ENCODE measurements around the gene C1QC. TPM values are rescaled to one million over a fixed set of nuclear protein-coding genes. Genes with fewer than 3 reads are reported as not detected.

Gene C1QC
- total and polyA plus RNA-seq, 2 of the 8 experiments (the other 6 are each of a cell fraction or from before 2014, with no cell fraction given): not detected

DNA sequence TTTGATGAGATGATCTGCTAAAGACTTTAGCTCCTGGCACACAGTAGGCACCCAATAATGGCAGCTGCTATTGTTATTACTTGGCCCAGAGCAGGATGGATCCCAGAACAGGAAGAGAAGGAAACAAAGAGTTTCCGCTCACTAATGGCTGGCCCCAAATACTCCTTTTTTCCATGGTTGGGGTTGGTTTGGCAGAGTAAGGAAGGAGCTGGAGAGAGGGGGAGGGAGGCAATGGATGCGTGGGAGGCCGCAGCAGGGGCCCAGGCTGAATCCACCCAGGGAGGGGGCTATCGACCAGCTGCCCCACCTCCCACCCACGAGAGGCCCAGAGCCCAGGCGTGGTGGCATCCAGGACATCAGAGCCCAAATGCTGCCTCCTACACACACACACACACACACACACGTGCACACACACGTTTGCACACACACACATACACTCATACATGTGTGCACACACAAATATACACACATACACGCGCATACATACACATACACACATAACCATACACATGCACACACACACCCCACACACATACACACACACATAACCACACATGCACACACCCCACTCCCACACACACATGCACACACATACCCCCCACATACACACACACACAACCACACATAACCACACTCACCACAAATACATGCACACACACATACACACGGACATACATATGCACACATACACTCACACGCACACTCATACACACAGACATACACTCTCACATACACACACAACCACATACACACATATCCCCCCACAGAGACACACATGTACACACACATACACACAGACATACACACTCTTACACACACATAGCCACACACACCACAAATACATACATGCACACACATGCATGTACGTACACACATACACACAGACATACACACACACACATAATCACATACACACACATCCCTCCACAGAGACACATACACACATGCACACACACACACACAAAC, 34.8 kb downstream of the C1QC start:
- Histone ChIP-seq H3K14ac (ENCODE audit: insufficient read length) (no peak overlapping the region), H2BK20ac (ENCODE audit: low read length) (0 out of 2 replicates have a peak overlapping the region, but pooled peaks have one; percentile 5), H2AK5ac (ENCODE audit: low read depth, low read length) (peak overlapping the region; percentile 89), H2BK5ac (ENCODE audit: low read depth, low read length) (peak overlapping the region; percentile 73; the same call in 1 of the 2 replicates), H2BK15ac (ENCODE audit: low read length) (peak overlapping the region; percentile 41; the same call in 1 of the 2 replicates), H3K4me2 (ENCODE audit: insufficient read depth in 1 of 2, low read depth in 2 of 2, low read length in 2 of 2) (no peak overlapping the region), H3K18ac (ENCODE audit: extremely low read depth, low read length) (0 out of 2 replicates have a peak overlapping the region, but pooled peaks have one; percentile 13), H2BK120ac (replicated peaks; ENCODE audit: low read depth, low read length) (no peak overlapping the region), H2AFZ (ENCODE audit: low read length) (peak overlapping the region; percentile 87; the same call in 1 of the 2 replicates), H3K4ac (replicated peaks; ENCODE audit: insufficient read length, low read depth, low read length) (peak overlapping the region; percentile 86), H3K27ac (ENCODE audit: low read depth, low read length) (no peak overlapping the region), H3K79me2 (ENCODE audit: control insufficient read depth in 1 of 2, insufficient read depth in 2 of 2, low read length in 2 of 2) (no peaks in the 10 kb centered on the region; a peak in 1 of 4 replicates), H3K9me3 (ENCODE audit: insufficient read depth in 2 of 2, low read depth in 1 of 2, low read length in 1 of 2) (no peaks in the 10 kb centered on the region), H4K20me1 (replicated peaks in 1 of 2; ENCODE audit: control insufficient read depth in 1 of 2, insufficient read depth in 2 of 2, low read length in 2 of 2) (peaks cover 0 to 11% of the 10 kb centered on the region in 2 experiments), H3K23me2 (ENCODE audit: low read depth, low read length) (peaks cover 12% of the 10 kb centered on the region; the same call in 1 of the 2 replicates), H3K56ac (replicated peaks; ENCODE audit: insufficient read length, low read depth, low read length) (peak overlapping the region; percentile 95), H2BK12ac (ENCODE audit: low read depth, low read length) (peak overlapping the region; percentile 65; the same call in 1 of the 2 replicates), H4K8ac (ENCODE audit: extremely low read depth, insufficient read depth, low read length) (no peak overlapping the region), H3K79me1 (ENCODE audit: low read depth, low read length) (no peaks in the 10 kb centered on the region), H3K27me3 (replicated peaks in 1 of 4; ENCODE audit: control insufficient read depth in 3 of 4, extremely low read depth in 1 of 4, insufficient read depth in 3 of 4, low read length in 3 of 4) (no peaks in the 10 kb centered on the region), H3K9ac (replicated peaks in 1 of 4; ENCODE audit: extremely low read depth in 1 of 4, low read depth in 3 of 4, low read length in 3 of 4) (no peak overlapping the region), H3K36me3 (ENCODE audit: control insufficient read depth in 2 of 4, insufficient read depth in 4 of 4, low read length in 3 of 4) (no peaks in the 10 kb centered on the region), H3K4me3 (ENCODE audit: extremely low read depth in 1 of 4, insufficient read depth in 2 of 4, low read depth in 3 of 4, low read length in 4 of 4) (no peak overlapping the region), H4K91ac (replicated peaks; ENCODE audit: insufficient read length, low read length) (peak overlapping the region; percentile 81), H3K23ac (ENCODE audit: insufficient read length) (no peak overlapping the region), H3K4me1 (replicated peaks in 1 of 4; ENCODE audit: control insufficient read depth in 3 of 4, insufficient read depth in 4 of 4, low read length in 3 of 4) (peaks cover 0 to 14% (median 7%) of the 10 kb centered on the region in 4 experiments; a peak in 4 of 7 replicates), H4K5ac (ENCODE audit: insufficient read length, low read depth, low read length) (no peak overlapping the region)
- no peak for DNase-seq (ENCODE audit: low read depth in 1 of 2, low spot score in 2 of 2)
- ChIA-PET CTCF (ENCODE audit: partially characterized antibody) (interaction anchor here (0.7 to 4.4 kb wide), 6 partner anchors 9 to 252 kb away, joined by 3 to 27 read pairs (median 12); no protein-coding TSS in a partner anchor), POLR2A (ENCODE audit: partially characterized antibody) (no interaction called here)
- FAIRE-seq: no peak
- 90% methylated on average over 11 of the region's 13 CpGs; no CpG with 5 or more reads in 1 of the 2 experiments for WGBS, 2 experiments (ENCODE audit: extremely low coverage in 1 of 2, insufficient coverage in 1 of 2, insufficient read length in 1 of 2, insufficient replicate concordance in 2 of 2, low coverage in 1 of 2, low lambda C conversion rate in 2 of 2, missing lambda C conversion rate in 1 of 2)
- TF ChIP-seq SP2 (IDR thresholded peaks at IDR 0.05; ENCODE audit: low read length) (no peak), YY1 (IDR thresholded peaks at IDR 0.05; ENCODE audit: low read depth, low read length) (no peak), JUN (IDR thresholded peaks at IDR 0.05; ENCODE audit: low read depth, low read length) (no peak), CBX8 (IDR thresholded peaks at IDR 0.05; ENCODE audit: borderline replicate concordance, low read depth, low read length) (no peak), GTF2F1 (IDR thresholded peaks at IDR 0.05; ENCODE audit: borderline replicate concordance, low read depth, low read length) (no peak), CEBPB (IDR thresholded peaks at IDR 0.05; ENCODE audit: low read depth, low read length) (no peak), BACH1 (IDR thresholded peaks at IDR 0.05; ENCODE audit: low read length) (no peak), JUND (IDR thresholded peaks at IDR 0.05; ENCODE audit: low read length) (no peak), SIX5 (IDR thresholded peaks at IDR 0.05; ENCODE audit: low read depth, low read length) (no peak), CBX5 (IDR thresholded peaks at IDR 0.05; ENCODE audit: low read depth, low read length) (no peak), POU5F1 (IDR thresholded peaks at IDR 0.05; ENCODE audit: low read depth, low read length) (no peak)
- TF ChIP-seq, protein P1, sequence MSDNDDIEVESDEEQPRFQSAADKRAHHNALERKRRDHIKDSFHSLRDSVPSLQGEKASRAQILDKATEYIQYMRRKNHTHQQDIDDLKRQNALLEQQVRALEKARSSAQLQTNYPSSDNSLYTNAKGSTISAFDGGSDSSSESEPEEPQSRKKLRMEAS (IDR thresholded peaks at IDR 0.05): no peak

Data from H1 (cell line).